ENCODE data around the gene IL15RA.
A peak's percentile ranks its signal among the peaks of the same experiment; 100 is the strongest.
"Not testable (repeated sequence)": the region's sequence is repeated elsewhere in the genome, so short reads cannot be mapped to it uniquely, and the experiment has no call there.

The IL15RA gene

DNA sequence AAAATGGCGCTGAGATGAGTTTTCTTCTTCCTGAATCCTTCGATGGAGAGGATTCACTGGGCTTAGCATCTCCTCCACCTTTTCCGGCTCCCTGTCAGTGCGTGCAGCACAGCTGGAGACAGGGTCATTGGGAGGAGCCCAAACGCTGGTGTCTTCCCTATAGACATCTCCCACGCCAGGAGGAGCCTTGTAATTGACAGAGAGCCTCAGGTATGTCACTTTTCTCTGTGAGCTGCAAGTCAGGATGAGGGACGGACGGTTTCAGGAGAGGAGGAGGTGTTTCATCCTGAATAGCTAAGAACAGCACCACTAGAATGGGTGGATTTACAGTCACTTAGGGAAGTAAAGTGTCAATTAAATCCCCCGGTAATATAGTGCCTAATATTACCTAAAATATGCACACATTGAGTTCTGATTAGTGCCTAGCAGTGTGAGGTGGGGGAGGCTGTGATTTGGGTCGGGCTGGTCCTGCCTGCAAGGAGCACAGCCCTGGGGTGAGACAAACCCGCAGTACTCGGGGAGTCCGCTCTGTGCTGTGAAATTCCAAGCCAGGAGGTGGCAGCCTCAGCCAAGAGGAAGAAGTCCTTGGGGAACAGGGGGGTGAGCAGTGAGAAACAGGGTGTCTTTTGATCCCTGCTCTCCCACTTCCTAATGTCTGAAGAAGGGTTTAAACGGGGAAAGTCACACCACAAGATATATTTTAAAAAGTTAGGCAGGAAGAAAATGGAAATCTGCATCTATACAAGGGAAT is 28.2 kb downstream of the IL15RA start:
- DNase-seq, result peak; percentile 78

DNA sequence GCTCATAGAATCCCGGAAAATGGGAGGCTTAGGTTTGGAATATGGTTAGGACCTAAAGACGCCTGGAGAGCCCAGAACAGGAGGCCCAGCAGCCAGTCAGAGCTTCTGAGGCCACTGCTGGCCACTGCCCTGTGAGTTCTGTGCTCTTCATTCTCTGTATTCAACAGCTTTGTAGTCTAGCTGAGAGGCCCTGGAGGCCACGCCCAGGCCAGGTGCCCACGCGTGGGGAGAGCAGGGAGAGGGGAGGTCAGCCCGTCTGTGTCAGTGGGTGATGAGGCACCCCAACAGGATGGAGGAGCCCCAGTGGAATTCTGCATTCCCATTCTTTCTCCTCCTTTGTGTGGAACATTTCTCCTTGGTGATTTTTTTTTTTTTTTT is 29.1 kb downstream of the IL15RA start:
- no peak for DNase-seq

DNA sequence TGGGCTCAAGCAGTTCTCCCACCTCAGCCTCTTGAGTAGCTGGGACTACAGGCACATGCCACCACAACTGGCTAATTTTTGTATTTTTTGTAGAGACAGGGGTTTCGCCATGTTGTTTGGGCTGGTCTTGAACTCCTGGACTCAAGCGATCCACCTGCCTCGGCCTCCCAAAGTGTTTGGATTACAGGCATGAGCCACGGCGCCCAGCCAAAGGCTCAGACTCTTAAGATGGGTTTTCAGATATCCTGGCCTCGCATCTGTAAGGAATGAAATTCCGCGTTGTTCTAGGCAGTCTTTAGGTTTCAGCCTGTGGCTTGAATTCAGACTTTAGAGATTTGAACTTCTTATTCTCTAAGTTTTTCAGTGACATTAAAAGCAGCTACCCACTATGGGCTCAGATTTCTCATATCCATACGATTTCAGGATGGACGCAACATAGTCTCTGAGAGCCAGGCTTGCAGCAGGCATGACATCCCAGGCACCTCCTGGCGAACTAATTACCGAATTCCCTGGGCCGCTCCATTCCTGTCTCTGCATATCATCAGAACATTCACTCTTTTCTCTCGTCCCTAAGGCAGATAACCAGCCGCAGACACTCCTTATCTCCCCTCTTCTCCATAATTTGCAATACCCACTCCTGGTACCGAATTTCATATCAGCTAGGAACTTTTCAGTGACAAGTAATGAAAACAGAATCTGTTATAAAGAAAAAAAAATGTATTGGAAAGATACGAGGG is 29.7 kb downstream of the IL15RA start:
- no peak for DNase-seq

DNA sequence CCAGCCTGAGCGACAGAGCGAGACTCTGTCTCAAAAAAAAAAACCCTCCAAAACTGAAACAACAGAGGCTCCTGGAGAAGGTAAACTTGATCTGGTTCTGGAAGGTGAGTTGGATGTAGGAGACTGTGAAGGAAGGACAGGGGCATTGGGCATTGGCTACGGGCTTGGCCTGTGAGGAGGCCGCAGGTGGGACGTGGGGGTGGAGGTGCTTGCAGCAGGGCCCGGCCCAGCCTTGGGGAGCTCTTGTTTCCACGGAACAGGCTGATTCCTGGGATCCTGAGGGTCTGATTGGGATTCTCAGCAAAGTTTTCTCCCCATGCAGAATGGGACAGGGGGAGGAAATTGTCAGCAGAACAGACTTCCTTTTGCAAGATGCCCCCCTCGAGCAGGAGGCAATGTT is 30.6 kb downstream of the IL15RA start:
- DNase-seq, result no peak

DNA sequence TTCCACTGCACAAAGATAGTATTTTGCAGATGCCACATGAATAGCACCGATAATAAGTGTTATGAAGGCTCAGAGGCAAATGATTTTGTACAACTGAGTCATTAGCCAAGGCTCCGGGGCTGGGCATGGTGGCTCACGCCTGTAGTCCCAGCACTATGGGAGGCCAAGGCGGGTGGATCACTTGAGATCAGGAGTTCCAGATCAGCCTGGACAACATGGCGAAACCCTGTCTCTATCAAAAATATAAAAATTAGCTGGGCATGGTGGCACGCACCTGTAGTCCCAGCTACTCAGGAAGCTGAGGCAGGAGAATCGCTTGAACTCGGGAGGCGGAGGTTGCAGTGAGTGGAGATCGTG is 30.9 kb downstream of the IL15RA start:
- not testable (repeated sequence) for DNase-seq

DNA sequence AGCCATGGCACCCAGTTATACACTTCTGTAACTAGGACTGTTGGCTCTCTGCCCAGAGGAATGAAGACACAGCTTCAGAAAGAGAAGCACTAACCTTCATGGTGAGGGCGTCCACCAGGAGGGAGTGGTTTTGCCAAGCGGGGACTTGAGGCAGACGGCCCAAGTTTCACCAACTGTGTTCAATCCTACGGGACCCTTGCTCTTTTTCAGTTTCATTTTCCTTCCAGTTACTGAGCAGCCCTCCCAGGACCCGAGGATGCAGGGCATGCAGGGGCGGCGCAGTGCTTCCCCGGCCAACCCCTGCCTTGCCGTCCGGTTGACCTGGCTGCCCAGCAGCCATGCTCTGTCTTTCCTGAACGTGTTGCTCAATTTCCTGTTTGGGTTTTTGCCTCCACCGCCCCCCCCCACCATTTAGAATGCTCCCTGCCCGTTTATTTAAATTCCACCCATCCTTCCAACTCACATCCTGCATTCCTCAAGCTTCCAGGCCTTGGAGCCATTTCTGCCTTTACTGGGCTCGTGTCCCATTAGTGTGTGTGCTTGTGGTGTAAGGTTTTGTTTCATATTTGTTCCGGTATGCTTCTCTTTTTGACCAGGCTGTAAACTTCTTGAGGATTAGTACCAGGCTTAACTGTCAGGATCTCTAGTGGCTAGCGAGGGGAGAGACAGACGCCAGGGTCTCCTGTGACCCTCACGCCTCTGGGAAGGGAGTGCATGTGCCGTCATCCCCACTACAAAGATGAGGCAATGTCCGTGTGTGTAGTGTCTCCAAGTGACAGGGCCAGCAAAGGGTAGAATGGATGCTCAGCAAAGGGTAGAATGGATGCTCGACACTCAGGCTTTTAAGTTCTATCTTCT is 31.6 kb downstream of the IL15RA start:
- peak; percentile 93 for DNase-seq

DNA sequence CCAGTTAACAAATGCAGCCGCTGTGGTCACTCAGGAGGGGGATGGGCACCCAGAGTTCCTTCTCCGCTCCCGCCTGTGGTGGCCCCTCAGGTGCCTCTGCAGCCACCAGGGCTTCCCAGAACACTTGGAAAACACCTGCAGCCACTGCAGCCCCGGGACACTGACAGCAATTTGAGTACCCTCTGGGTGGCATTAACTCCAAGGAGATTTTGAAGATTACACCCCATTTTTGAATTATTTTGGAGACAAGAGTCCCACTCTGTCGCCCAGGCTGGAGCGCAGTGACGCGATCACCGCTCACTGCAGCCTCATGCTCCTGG is 32.2 kb downstream of the IL15RA start:
- no peak for DNase-seq

DNA sequence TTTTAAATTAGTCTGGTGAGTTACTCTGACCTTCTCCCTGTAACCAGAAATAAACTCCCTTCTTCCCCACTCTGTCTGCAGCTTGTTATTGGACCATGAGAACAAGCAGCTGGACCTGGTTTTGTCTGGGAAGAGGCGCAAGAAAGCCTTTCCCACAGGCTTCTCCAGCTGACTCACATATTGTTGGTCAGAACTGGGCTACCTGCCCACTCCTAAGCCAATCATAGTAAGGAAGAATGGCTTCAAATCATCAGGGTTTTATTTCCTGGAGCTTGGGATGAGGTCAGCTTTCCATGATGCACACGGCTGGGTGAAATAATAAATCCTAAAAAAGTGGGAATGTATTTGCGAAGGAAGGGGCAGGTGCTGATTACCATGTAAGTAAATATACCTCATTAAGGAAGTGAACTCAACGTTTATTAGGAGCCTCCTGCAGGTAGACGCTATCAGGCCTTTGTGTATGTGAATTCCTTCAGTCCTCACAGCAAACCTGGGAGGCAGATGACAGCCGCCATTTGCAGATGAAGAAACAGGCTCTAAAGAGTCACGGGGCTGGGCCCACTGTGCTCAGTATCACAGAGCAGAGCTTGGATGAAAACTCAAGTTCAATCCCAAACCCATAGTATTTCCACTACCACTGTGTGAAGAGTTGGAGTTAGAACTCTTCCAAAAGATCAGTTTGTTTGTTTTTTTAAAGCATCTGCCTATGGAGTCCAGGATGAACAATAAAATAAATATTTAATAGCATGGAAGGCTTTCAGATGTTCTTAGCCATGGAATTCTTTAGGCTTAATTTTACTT is 32.8 kb downstream of the IL15RA start:
- DNase-seq, result peak; percentile 99

DNA sequence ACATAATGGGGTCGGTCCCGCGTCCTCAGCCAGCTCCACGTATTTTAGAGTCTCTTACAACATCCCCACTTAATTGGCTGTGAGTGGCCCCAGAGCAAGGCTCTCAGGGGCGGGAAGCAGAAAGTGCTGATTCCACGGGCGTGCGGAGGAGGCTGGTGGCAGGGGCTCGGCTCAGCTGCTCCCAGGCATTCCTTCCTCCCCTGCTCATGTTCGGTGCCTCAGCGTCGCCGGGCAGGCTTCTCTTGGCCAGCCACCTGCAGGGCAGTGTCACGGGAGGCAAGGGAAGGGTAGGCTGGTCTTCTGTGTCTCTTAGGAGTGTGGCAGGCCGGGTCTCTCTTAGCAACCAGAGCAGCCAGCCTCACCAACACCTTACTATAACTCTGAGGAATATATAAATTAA is 33.8 kb downstream of the IL15RA start:
- no peak for DNase-seq

DNA sequence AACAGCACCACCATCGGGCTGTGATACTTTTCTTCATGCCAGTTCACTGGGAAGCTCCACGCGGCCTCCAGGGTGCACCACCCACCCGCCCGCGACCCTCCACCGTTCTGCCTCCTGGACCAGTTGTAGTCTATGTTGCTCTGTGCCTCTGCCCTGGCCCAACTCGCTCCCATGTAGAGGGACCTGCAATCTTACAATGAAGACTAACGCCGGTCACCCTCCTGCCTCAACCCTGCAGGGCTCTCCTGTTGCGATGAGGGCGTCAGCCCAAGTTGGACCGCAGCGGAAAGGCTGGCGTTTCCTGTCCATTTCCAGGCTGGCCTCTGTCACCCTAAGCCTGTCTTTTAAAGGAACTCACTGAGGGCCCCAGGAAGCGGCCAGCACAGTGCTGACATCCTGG is 34.9 kb downstream of the IL15RA start:
- DNase-seq, result no peak

DNA sequence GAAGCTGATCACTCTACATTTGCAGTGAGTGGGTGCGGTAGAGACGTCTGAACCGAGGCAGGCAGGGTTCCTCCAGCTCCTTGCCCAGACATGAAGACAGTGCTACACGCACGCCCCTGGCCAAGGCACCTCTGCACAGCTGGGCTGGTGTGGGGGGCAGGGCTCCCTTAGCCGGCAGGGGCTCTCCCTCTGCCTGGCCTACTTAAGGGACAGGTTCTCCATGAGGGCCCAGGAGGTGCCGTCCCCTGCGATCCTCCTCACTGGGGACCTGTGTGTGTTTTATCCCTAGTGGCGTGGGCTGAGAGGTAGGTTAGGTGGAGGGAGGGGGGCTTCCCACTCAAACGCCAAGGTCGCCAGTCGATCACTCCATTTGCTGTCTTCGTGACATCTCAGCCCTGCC is 35.3 kb downstream of the IL15RA start:
- no peak for DNase-seq

DNA sequence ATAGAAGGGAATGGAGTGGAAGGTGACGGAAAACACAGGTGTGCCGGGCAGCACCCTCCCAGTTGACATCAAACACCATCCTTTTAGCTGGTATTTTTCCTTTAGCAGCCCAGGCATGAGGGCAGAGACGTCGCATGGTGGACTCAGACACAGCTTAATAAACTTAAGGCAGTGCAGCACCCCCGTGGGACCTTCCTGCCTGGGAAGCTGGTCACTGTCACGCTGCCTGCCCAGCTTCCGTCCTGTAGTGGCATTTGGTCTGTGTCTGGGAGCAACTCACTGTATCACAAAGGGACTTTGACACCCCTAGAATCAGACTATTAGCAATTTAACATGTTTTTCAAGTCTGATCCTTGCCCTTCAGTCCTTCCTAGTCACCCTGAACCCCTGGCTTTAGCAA is 35.8 kb downstream of the IL15RA start:
- no peak for DNase-seq

DNA sequence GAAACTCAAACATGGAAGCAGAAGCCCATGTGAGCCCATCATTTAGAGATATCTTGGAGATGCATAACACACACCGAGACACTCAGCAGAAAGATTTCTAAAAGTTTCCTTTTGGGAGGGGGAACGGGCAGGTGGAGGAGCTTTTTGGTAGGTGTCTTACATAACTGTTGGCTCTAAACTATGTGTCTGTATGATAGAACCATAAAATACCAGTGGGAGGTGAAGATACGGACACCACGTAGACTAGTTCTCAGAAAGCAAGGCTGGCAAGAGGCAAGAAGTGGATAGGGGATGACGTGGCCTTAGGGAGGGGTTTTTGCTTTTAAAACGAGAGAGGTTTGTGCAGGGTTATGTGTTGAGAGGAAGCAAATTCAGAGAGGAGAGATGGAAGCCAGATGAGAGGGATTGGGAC is 36.5 kb downstream of the IL15RA start:
- no peak for DNase-seq

DNA sequence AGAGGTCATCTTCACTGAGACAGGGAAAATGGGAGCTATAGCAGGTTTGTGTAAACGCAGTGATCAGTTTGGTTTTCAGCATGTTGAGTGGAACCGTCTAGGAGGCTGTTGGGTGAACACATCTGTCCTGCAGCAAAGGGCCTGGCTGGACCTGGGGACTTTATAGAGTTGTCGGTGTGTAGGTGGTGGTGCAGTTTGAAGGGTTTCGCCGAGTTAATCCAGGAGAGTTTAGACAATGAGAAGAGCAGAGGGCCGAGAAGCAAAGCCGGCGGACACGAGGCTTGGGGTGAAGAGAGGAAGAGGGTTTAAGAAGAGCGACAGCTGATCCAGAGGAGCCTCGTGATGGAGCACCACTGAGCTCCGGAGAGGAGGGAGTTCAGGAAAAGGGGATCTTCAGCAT is 39.1 kb downstream of the IL15RA start:
- DNase-seq, result no peak

DNA sequence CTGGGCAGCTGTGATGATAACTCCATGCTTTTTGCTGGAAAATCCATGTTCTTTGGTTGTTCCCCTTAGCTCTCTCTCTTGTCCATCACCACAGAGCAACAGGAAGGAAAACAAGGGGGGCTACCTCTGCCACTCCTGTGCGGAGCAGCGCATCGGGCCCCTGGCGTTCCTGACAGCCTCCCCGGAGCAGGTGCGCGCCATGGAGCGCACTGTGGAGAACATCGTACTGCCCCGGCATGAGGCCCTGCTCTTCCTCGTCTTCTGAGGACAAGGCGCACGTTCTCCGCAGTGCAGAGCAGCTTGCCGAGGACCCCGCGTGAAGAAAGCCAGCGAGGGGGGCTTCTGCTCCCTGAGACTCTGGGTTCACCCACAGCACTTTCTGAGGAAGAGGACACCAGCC is 40.3 kb downstream of the IL15RA start:
- DNase-seq, result no peak

DNA sequence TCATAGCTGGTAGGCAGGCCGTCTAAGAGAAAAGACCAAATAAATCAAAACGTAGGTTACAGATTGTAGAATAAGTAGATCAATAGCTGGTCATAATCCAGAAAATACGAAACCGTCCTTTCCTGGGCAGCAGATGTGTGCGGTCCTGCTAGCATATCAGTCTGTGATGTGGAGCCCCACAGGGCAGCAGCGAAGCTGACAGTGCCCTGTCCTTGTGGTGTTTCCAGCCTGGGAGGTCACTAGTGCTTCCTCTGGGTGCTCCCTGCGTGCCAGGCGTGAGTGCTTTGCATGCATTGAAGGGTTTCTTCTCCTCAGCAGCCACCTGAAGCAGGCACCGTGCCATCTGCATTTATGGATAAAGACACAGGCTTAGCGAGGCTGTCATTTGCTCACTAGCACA is 41.7 kb downstream of the IL15RA start:
- DNase-seq, result no peak

DNA sequence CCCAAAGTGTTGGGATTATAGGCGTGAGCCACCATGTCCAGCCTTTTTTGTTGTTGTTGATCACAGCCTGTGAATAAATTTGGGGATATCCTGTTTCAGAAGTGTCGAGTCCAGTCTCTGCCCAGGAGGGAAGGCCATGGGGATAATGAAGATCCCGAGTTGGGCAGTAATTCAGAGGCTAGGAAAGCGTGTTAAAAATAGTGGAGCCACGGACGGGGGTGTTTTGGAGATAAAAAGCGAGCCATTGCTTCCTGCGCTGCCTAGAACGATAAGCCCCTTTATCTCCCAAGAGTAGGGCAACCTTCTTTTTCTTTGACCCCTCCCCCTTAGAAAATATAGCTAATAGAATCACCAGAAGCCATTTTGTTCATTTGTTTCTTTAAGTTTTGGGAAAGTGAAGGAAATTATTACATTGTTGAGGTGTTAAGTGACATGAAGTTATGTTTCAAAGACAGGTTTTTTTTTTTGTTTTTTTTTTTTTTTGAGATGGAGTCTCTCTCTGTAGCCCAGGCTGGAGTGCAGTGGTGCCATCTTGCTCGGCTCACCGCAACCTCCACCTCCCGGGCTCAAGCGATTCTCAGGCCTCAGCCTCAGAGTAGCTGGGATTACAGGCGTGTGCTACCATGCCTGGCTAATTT is 43.3 kb downstream of the IL15RA start:
- no peak for DNase-seq

DNA sequence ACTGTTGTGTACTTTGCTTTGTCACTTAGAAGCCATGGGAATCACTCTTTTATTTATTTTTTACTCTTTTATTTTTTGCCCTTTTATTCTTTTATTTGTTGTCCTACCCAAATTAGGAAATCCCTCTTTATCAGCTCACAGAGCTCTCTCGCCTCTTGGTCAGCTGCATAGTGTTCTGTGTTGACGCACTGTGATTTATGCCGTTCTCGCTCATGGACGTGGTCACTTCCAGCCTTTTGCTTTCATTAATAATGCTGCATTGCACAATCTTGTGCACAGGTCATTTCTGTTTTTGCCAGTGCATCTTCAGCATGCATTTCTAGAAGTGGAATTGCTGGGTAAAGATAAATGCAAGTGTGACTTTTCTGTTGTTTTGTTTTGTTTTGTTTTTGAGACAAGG is 45.0 kb downstream of the IL15RA start:
- no peak for DNase-seq

DNA sequence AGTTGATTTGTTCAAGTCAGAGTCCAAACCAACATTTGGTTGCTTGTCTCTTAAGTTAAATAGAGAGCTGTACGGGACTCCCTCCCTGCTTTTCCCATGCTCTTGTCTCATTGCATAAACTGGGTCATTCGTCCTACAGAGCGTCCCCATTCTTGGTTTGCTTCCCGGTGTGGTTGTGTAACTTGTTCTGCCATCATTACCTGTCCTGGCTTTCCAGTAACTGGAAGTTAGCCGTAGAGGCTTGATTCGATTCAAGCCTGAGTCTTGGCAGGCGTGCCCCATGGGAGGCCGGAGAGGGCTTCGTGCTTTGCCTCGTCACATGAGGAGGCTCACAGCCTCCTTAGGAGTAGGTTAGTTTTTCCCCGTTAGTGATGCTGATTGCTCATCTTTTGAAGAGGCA is 47.1 kb downstream of the IL15RA start:
- DNase-seq, result no peak

DNA sequence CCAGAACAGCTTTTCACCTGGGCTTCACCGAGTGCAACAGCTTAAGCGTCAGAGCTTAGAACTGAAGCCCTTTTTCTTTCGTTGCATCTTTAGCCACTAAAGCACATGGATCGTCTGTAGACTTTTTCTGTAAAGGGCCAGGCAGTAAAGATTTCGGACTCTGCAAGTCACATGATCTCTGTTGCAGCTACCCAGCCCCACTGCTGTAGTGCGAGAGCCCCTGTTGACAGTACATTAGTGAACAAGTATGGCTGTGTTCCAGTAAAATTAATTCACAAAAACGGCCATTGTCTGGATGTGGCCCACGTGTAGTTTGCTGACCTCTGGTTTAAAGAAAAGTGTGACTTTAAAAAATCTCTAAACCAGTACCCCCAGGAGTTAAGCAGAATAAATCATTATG is 47.9 kb downstream of the IL15RA start:
- DNase-seq, result no peak

DNA sequence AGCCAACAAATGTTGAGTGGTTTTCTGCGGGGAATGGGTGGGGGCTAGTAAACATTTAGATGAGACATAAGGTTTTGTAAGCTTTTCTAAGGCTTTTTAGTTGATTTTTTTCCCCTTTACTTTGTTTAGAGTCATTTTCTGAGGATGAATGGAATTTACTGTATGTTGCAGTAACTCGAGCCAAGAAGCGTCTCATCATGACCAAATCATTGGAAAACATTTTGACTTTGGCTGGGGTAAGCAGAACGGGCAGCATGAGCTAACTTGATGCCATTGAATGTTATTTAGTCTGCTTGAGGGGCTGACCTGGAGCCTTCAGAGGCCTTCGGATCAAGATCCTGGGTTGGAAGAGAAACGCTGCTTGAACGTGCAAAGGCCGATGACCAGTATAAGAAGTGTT is 50.0 kb downstream of the IL15RA start:
- peak; percentile 76 for DNase-seq

DNA sequence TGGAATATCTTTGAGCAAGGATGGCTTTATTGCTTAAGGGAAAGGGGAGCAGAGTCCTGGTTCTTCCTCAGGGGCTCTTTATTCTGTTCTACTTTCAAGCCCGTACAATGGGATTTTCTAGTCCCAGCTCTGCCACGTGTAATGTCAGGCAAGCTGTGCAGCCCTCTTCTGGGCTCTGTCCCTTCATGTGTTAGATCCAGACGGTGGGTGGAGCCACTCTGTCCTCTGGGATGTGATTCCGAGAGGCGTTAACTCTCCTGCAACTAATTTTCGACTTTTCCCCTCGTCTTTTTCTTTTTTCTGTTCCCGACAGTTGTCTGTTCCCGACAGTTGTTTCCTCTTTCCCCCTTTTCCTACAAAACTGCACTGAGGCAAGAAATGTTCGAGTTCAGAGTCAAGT is 52.5 kb downstream of the IL15RA start:
- DNase-seq, result no peak

DNA sequence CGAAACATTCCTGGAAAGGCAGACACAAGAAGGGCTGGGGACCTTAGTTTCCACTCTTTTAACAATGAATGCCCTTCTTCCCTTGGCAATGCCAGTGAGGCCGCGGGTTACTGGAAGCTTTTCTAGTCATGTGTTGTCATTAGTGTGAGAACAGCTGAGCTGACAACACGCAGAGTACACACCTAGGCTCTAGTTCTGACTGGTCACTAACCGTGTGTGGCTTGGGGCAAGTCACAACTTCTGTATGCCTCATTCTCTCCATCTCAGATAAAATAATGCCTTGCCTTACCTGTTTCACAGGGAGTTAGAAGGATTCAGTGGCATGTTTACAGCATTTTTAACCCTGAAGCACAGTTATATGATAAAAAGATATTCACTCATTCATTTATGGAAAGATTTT is 55.6 kb downstream of the IL15RA start:
- DNase-seq, result no peak

All from HCEC 1CT (cell line).